Heart left ventricle (tissue), 13 donors: ENCODE results near the gene HDAC8.

Experiments used
- CTCF ChIP-seq, 12 donors: fragments of 200-600 bp; sonication (generic) in 4 of 12; IDR thresholded peaks; one replicate each; pipeline versions ENCODE4 v1.5.0 to v1.8.0; 2018 to 2022; ENCODE audit warnings: antibody characterized with exemption in 12 of 12, mild to moderate bottlenecking in 5 of 12
- POLR2A ChIP-seq, 2 donors: fragments of 450-650 bp; IDR thresholded peaks; one replicate each; pipeline ENCODE4 v1.6.1; 2017; ENCODE audit warnings: antibody characterized with exemption in 2 of 2, mild to moderate bottlenecking in 2 of 2, moderate library complexity in 2 of 2
- donor health status: ischemic (EF 13 %, LVEDD 7.1; RV severe dilation, severe dysfunction).
- donor health status: DM: no; HTN: yes; CAD: no.
- donor health status: DM: no; HTN: no; CAD: no.
- donor health status: ischemic (EF 25% LVEDD 6.9; RV normal size, moderate dysfunction).
- donor health status: ischemic (EF 25% LVEDD 5.7; RV mildly dilated, moderate dysfunction).
- donor health status: ischemic (EF 35%, LVEDD 5.7; RV mildly dilated, moderate dysfunction).
- donor health status: nonischemic (EF 11% LVEDD 7.7; RV severe dilation, severe dysfunction).
- donor health status: DM: yes; HTN: yes; CAD: no.
- donor health status: PGD.
- donor health status: ischemic (EF 29% LVEDD 5.4; RV normal size, mild dysfunction).
- donor health status: nonischemic (EF 23%, LVEDD 6.1; RV moderate dilation, normal function).

- TF ChIP-seq POLR2A (IDR thresholded peaks at IDR 0.05) (no peak), CTCF (IDR thresholded peaks at IDR 0.05) (no peak)
Measured at GRCh38 chrX:72436010-72436409, 136.6 kb downstream of the HDAC8 start.
